A549 (cell line): Measurements from ENCODE around the gene MYLK4.

Source experiments
- BCL3 ChIP-seq: fragments of >200 bp; sonication (Bioruptor Twin); formaldehyde crosslinking; IDR thresholded peaks from 3 replicates; pipeline ENCODE4 v1.6.1; 2016
- ESRRA ChIP-seq: fragments of 150-350 bp; IDR thresholded peaks from 2 replicates; pipeline ENCODE4 v1.6.1; 2014; ENCODE audit warnings: mild to moderate bottlenecking, low read length, borderline replicate concordance
- RCOR1 ChIP-seq: fragments of 150-350 bp; IDR thresholded peaks from 2 replicates; pipeline ENCODE4 v1.6.1; 2014; ENCODE audit warnings: antibody characterized with exemption, low read length, low read depth
- TF ChIP-seq, protein P1 (sequence below): fragments of >200 bp; sonication (Bioruptor Twin); formaldehyde crosslinking; IDR thresholded peaks from 3 replicates; pipeline ENCODE4 v1.5.1; 2016
- TF ChIP-seq, protein P2 (sequence below): IDR thresholded peaks from 2 replicates; pipeline ENCODE4 v1.6.1; 2012

DNA sequence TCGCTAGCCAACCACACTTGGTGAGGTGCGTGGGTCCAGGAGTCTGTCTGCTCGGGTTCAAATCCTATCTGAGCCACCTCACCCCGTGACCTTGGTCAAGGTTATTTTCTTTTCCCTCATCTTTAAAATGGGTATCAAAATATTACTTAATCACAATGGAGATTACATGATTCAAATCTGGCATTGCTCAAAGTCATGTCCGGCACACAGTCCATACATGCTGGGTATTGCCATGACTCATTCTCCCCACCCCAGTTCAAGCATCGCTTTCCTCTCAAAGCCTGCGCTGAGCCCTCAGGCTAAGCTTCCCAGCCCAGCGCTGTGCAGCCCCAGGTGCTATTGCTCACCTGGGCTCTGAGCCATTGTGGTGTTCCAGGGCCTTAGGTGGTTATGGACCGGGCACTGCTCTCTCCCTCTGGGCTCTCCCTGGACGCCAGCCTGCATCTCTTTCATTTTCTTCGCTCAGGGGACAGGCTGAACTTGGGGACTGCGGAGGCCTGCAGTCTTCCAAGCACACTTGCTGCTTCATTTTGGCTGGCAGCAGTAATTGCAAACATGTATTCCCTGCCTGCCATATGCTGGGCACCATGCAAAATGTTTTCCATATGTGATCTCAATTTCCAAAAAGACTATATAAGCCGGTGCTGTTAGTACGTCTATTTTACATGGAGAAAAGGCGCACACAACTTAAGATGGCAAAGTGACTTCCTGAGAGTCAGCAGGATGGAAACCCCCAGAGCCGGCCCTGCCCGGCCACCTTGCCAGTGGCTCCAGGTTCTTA lies 41.8 kb upstream of the MYLK4 start:
- TF ChIP-seq RCOR1 = no peak
- TF ChIP-seq, protein P1, sequence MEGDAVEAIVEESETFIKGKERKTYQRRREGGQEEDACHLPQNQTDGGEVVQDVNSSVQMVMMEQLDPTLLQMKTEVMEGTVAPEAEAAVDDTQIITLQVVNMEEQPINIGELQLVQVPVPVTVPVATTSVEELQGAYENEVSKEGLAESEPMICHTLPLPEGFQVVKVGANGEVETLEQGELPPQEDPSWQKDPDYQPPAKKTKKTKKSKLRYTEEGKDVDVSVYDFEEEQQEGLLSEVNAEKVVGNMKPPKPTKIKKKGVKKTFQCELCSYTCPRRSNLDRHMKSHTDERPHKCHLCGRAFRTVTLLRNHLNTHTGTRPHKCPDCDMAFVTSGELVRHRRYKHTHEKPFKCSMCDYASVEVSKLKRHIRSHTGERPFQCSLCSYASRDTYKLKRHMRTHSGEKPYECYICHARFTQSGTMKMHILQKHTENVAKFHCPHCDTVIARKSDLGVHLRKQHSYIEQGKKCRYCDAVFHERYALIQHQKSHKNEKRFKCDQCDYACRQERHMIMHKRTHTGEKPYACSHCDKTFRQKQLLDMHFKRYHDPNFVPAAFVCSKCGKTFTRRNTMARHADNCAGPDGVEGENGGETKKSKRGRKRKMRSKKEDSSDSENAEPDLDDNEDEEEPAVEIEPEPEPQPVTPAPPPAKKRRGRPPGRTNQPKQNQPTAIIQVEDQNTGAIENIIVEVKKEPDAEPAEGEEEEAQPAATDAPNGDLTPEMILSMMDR = no peak
- TF ChIP-seq, protein P2, sequence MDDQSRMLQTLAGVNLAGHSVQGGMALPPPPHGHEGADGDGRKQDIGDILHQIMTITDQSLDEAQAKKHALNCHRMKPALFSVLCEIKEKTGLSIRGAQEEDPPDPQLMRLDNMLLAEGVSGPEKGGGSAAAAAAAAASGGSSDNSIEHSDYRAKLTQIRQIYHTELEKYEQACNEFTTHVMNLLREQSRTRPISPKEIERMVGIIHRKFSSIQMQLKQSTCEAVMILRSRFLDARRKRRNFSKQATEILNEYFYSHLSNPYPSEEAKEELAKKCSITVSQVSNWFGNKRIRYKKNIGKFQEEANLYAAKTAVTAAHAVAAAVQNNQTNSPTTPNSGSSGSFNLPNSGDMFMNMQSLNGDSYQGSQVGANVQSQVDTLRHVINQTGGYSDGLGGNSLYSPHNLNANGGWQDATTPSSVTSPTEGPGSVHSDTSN = no peak
- TF ChIP-seq BCL3 = no peak
- TF ChIP-seq ESRRA = no peak
